K562 (cell line): ENCODE data around the gene SIT1. TPM values are rescaled to one million over a fixed set of nuclear protein-coding genes. Genes with fewer than 3 reads are reported as not detected.

Source experiments
- CHCHD3 ChIP-seq: fragments of 250-450 bp; sonication (Bioruptor Pico); IDR thresholded peaks from 2 replicates; pipeline ENCODE4 v2.1.2; 2022; ENCODE audit warnings: mild to moderate bottlenecking
- CHD2 ChIP-seq: IDR thresholded peaks from 2 replicates; pipeline ENCODE4 v1.6.1; 2011; ENCODE audit warnings: low read depth, low read length
- HLTF ChIP-seq: fragments of 450-650 bp; IDR thresholded peaks from 2 replicates; pipeline ENCODE4 v1.6.1; 2016
- HMBOX1 ChIP-seq: sonication (generic); IDR thresholded peaks from 2 replicates; pipeline ENCODE4 v1.6.1; 2016
- ZNF232 ChIP-seq: sonication (generic); formaldehyde crosslinking; IDR thresholded peaks from 2 replicates; pipeline ENCODE4 v1.8.0; 2022; ENCODE audit warnings: mild to moderate bottlenecking, missing genetic modification reagents
- ZNF407 ChIP-seq: fragments of 450-650 bp; IDR thresholded peaks from 2 replicates; pipeline ENCODE4 v1.6.1; 2016; ENCODE audit warnings: low read depth
- polyA plus RNA-seq, 8 experiments: library from polyadenylated mRNA; depleted of rRNA in 4 of 8; stranded (reverse) in 5 of 8; unstranded in 3 of 8; fragments of >200 nt; fragmentation: Nextera tagmentation in 2 of 8; fragmentation: Illumina TruSeq in 1 of 8; extraction: Ambion mirVana in 2 of 8; extraction: Trizol in 1 of 8; gene quantifications; 2 replicates each; pipeline versions ENCODE4 v1.2.1 to v1.2.3, GENCODE V29; 2011 to 2014; ENCODE audit warnings: inconsistent platforms in 1 of 8, missing spikeins in 1 of 8
- total RNA-seq, 7 experiments: library from RNA; depleted of rRNA in 6 of 7; stranded (reverse); fragments of >200 nt in 6 of 7; fragmentation: Illumina TruSeq in 2 of 7; extraction: Trizol in 2 of 7; gene quantifications; 2 replicates each; pipeline versions ENCODE4 v1.2.1 to v1.2.3, GENCODE V29; 2011 to 2021; ENCODE audit warnings: low replicate concordance in 1 of 7
- TF ChIP-seq, protein P1 (sequence below): fragments of 250-450 bp; sonication (Bioruptor Pico); IDR thresholded peaks from 2 replicates; pipeline ENCODE4 v1.4.0; 2020
- TF ChIP-seq, protein P2 (sequence below): fragments of 250-450 bp; sonication (Bioruptor Pico); IDR thresholded peaks from 2 replicates; pipeline ENCODE4 v1.5.0; 2021; ENCODE audit warnings: mild to moderate bottlenecking, moderate library complexity

Gene SIT1
- total and polyA plus RNA-seq, 9 of the 15 experiments (the other 6 are each of a cell fraction or from before 2014, with no cell fraction given) = not detected

- TF ChIP-seq, protein P1, sequence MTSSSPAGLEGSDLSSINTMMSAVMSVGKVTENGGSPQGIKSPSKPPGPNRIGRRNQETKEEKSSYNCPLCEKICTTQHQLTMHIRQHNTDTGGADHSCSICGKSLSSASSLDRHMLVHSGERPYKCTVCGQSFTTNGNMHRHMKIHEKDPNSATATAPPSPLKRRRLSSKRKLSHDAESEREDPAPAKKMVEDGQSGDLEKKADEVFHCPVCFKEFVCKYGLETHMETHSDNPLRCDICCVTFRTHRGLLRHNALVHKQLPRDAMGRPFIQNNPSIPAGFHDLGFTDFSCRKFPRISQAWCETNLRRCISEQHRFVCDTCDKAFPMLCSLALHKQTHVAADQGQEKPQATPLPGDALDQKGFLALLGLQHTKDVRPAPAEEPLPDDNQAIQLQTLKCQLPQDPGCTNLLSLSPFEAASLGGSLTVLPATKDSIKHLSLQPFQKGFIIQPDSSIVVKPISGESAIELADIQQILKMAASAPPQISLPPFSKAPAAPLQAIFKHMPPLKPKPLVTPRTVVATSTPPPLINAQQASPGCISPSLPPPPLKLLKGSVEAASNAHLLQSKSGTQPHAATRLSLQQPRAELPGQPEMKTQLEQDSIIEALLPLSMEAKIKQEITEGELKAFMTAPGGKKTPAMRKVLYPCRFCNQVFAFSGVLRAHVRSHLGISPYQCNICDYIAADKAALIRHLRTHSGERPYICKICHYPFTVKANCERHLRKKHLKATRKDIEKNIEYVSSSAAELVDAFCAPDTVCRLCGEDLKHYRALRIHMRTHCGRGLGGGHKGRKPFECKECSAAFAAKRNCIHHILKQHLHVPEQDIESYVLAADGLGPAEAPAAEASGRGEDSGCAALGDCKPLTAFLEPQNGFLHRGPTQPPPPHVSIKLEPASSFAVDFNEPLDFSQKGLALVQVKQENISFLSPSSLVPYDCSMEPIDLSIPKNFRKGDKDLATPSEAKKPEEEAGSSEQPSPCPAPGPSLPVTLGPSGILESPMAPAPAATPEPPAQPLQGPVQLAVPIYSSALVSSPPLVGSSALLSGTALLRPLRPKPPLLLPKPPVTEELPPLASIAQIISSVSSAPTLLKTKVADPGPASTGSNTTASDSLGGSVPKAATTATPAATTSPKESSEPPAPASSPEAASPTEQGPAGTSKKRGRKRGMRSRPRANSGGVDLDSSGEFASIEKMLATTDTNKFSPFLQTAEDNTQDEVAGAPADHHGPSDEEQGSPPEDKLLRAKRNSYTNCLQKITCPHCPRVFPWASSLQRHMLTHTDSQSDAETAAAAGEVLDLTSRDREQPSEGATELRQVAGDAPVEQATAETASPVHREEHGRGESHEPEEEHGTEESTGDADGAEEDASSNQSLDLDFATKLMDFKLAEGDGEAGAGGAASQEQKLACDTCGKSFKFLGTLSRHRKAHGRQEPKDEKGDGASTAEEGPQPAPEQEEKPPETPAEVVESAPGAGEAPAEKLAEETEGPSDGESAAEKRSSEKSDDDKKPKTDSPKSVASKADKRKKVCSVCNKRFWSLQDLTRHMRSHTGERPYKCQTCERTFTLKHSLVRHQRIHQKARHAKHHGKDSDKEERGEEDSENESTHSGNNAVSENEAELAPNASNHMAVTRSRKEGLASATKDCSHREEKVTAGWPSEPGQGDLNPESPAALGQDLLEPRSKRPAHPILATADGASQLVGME (CRISPR knock-in tag) = 0 out of 2 replicates have a peak, but pooled peaks have one; percentile 46
- no peak for TF ChIP-seq CHCHD3 (CRISPR knock-in tag)
- TF ChIP-seq, protein P2, sequence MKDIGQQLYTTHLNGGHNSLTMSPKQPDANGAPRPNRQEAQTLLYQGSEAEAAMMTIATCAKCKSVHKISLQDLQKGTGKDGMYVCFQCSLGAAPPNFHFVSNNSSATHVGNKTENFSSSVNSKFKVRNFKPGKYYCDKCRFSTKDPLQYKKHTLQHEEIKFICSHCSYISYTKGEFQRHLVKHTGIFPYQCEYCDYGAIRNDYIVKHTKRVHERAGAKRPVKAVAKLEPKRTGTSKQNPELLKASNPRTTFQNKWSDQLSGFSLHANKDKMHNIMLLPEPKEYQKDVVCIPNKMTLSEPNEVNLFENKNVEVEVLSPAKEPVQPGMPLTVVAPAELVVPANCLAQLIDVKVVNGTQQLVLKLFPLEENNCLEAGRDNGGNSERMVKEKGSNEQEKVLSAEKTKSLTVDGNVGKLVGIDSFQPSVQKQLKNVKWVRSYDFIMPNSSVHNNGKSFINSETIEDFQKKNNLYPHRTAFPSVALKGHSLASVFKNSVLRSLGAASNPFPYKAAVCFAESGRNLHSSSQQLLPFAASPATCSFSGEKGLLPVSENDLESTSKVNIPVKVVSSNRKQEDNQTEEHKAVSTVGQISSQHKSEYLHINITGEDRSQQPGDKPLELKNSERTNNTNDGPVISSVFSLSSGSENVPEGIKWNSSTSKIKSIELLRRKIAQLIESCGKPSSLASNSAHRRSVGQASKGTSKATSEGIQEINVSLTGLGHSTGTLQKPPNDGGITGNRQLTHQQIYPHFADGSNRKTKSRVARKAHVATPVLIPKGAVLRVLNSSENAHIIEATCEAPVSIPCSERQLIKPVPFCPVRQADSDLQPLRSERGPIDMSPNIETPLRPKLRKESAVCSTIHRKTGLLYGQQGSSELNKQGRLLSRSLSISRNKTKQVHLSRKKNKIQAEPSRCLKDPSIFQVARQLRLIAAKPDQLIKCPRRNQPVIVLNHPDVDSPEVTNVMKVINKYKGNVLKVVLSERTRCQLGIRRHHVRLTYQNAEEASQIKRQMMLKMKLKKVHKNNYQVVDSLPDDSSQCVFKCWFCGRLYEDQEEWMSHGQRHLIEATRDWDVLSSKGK (CRISPR knock-in tag) = no peak
- TF ChIP-seq HLTF = no peak
- TF ChIP-seq CHD2 = no peak
- no peak for TF ChIP-seq ZNF232 (CRISPR knock-in tag)
- TF ChIP-seq ZNF407 = peak; percentile 89
- TF ChIP-seq HMBOX1 = no peak
These were observed 46.6 kb downstream of the SIT1 start (continued) for GRCh38 chr9:35603986-35604577.
